Ovary (tissue), 9 donors: ENCODE results near the gene SNX24. TPM values are rescaled to one million over a fixed set of nuclear protein-coding genes. Genes with fewer than 3 reads are reported as not detected.

Experiments used
- DNase-seq, 5 donors: peaks; one replicate each; pipeline ENCODE4 v3.0.0-alpha.2; 2019 to 2020
- H3K27ac ChIP-seq, 2 donors: fragments of 200-600 bp; one replicate each; pipeline versions ENCODE4 v1.5.1 to v1.8.0; 2019 to 2022
- H3K27me3 ChIP-seq: fragments of 200-600 bp; one replicate; pipeline ENCODE4 v1.8.0; 2022
- H3K36me3 ChIP-seq: fragments of 200-600 bp; sonication (generic); one replicate; pipeline ENCODE4 v1.5.1; 2019
- H3K4me1 ChIP-seq: one replicate; pipeline ENCODE4 v1.8.1; 2013; ENCODE audit warnings: mild to moderate bottlenecking, moderate library complexity; ENCODE audit not compliant: insufficient read depth
- H3K4me3 ChIP-seq: fragments of 200-600 bp; sonication (generic); one replicate; pipeline ENCODE4 v1.5.1; 2017
- H3K9me3 ChIP-seq, 2 donors: fragments of 200-600 bp in 1 of 2; sonication (generic) in 1 of 2; one replicate each; pipeline versions ENCODE4 v1.5.1 to v1.8.1; 2013 to 2019; ENCODE audit warnings: mild to moderate bottlenecking in 1 of 2, moderate library complexity in 1 of 2
- EP300 ChIP-seq: sonication (generic); formaldehyde crosslinking; IDR thresholded peaks from one replicate; pipeline ENCODE4 v1.6.1; 2017; ENCODE audit warnings: antibody characterized with exemption
- POLR2A ChIP-seq: fragments of 450-650 bp; IDR thresholded peaks from one replicate; pipeline ENCODE4 v1.6.1; 2017; ENCODE audit warnings: antibody characterized with exemption, mild to moderate bottlenecking, moderate library complexity
- WGBS, 3 donors: extraction: QIAGEN DNeasy Blood & Tissue Kit in 1 of 3; methylation state at CpG; one replicate each; pipeline versions ENCODE4 v1.1.5 to v1.1.7; 2013 to 2017; 5-methylcytosine and 5-hydroxymethylcytosine counted together
- intact Hi-C, 4 donors: fragments of 100-400 bp; cut with DNase I; formaldehyde crosslinking; loops; one replicate each; pipeline versions ENCODE4 v1.11.0 to v1.15.1; 2022 to 2023
- polyA plus RNA-seq, 2 donors: library from polyadenylated mRNA; stranded (reverse); fragments of 200-250 nt in 1 of 2; fragments of 350-450 nt in 1 of 2; fragmentation: Illumina TruSeq in 1 of 2; extraction: RNeasy Lipid Tissue Mini Kit (QIAGEN cat#74804) in 1 of 2; gene quantifications; one replicate each; pipeline ENCODE4 v1.2.3, GENCODE V29; 2013 to 2014
- total RNA-seq, 7 donors: library from RNA; depleted of rRNA in 2 of 7; stranded (reverse); fragments of >200 nt in 2 of 7; fragmentation: NEBNext Ultra II Directional in 3 of 7; extraction: Animal tissue kit (Norgen Biotek cat#: 25700) in 3 of 7; gene quantifications; one replicate each; pipeline versions ENCODE4 v1.1.0 to v1.2.4, GENCODE V29; 2016 to 2023
- TF ChIP-seq, protein P1 (sequence below), 3 donors: fragments of 450-650 bp in 2 of 3; fragments of 200-600 bp in 1 of 3; IDR thresholded peaks; one replicate each; pipeline versions ENCODE4 v1.5.1 to v1.8.0; 2016 to 2022; ENCODE audit warnings: antibody characterized with exemption in 3 of 3, mild to moderate bottlenecking in 1 of 3
- donor health status: DM: no; HTN: no; CAD: no; lungs with moderate emphysema.
- donor health status: DM: no; HTN: no; CAD: no.
- donor health status: Bipolar disorder and iron deficiency.
- donor health status: DM: yes; HTN: yes; CAD: no.
- donor health status: DM: no; HTN: no; CAD: no.
- donor health status: DM: yes; HTN: yes; CAD: no.

The SNX24 gene
- total and polyA plus RNA-seq, 9 donors, result 4.1 to 19.1 (median 9.0) TPM

DNA sequence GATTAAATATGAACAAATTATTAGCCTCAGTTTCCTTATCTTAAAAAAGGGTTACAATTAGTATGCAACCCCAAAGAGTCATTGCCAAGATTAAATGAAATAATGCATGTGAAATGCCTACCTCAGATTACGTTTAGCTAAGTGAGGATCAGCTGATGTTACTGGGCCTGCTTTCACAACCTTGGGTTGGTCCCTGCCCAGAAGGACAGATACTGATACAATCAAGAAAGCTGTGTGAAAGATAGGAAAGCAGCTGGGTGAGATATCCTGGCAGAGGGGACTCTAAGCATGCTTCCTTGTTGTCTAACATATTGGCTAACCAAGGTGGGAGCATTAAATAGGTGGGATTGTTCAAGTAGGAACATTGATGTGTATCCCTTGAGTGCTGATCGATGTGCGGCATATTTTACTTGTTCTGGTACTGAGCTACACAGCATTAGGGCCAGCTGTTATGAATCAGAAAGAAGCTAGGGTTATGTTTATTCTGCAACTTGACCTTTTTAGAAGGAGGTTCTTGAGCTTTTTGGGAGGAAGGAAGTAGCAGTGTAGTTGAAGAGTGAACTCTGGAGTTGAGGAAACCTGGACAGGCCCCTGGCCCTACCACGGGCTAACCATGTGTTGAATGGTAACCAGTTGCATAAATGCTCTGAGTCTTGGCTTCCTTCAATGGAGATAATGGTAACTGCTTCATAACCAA lies 28.9 kb downstream of the SNX24 start:
- 71 to 76% (median 73%) methylated on average over 4 of the region's 4 CpGs for WGBS, 3 donors
- Histone ChIP-seq H3K27ac (no peak overlapping the region), H3K4me1 (peaks cover 5% of the 10 kb centered on the region), H3K4me3 (no peak overlapping the region), H3K9me3 (no peaks in the 10 kb centered on the region), H3K27me3 (no peaks in the 10 kb centered on the region), H3K36me3 (no peaks in the 10 kb centered on the region)
- DNase-seq, result no peak
- TF ChIP-seq, protein P1, sequence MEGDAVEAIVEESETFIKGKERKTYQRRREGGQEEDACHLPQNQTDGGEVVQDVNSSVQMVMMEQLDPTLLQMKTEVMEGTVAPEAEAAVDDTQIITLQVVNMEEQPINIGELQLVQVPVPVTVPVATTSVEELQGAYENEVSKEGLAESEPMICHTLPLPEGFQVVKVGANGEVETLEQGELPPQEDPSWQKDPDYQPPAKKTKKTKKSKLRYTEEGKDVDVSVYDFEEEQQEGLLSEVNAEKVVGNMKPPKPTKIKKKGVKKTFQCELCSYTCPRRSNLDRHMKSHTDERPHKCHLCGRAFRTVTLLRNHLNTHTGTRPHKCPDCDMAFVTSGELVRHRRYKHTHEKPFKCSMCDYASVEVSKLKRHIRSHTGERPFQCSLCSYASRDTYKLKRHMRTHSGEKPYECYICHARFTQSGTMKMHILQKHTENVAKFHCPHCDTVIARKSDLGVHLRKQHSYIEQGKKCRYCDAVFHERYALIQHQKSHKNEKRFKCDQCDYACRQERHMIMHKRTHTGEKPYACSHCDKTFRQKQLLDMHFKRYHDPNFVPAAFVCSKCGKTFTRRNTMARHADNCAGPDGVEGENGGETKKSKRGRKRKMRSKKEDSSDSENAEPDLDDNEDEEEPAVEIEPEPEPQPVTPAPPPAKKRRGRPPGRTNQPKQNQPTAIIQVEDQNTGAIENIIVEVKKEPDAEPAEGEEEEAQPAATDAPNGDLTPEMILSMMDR (IDR thresholded peaks at IDR 0.05), result no peak
- TF ChIP-seq POLR2A (no peak), EP300 (no peak)
- intact Hi-C loops, result no loop called here

DNA sequence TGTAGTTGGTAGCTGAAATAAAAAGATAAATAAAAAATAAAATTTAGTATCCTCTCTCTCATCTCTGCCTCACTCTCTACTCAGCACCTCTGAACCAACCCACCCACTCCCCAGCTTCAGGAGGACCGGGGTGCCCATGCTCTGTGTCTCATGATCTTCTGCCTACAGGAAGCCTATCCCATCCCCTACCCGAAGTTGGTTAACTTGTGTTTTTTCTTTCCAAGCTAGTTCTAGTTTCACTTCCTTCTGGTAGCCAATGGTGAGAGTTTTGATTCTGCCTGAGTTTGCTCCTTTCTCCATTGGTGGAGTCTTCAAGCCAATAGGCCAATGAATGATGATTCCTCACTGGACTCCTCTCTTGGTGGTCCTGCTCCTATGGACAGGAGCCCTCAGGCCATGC lies 32.1 kb downstream of the SNX24 start:
- Histone ChIP-seq H3K27me3 (no peaks in the 10 kb centered on the region), H3K36me3 (no peaks in the 10 kb centered on the region), H3K27ac (no peak overlapping the region), H3K9me3 (no peaks in the 10 kb centered on the region), H3K4me3 (no peak overlapping the region), H3K4me1 (peaks cover 5% of the 10 kb centered on the region)
- TF ChIP-seq POLR2A, result no peak
- TF ChIP-seq, protein P1 (IDR thresholded peaks at IDR 0.05), result no peak
- TF ChIP-seq EP300, result no peak
- 87 to 92% (median 90%) methylated on average over 2 of the region's 2 CpGs for WGBS, 3 donors
- no peak for DNase-seq
- intact Hi-C loops, result no loop called here

DNA sequence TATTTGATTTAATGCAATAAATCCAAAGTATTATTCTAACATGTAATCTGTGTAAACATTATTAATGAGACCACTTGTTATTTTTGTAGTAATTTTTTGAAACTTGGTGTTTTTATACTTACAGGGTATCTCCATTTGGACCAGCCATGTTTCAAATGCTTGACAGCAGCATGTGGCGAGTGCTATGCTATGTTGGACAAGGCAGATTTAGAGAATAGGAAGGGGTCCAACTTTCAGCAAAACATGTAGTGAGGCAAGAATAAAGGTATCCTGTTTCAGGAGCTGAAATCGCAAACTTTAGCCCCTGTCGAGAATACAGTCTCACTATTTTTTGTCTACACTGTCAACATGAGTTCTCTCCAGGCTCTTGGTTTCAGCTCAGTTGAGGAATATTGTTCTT lies 33.7 kb downstream of the SNX24 start:
- no peaks in the 10 kb centered on the region for H3K9me3 ChIP-seq
- intact Hi-C loops, result no loop called here
- no peak overlapping the region for H3K4me3 ChIP-seq
- H3K27me3 ChIP-seq, result no peaks in the 10 kb centered on the region
- no peaks in the 10 kb centered on the region for H3K36me3 ChIP-seq
- TF ChIP-seq EP300 (no peak), POLR2A (no peak)
- TF ChIP-seq, protein P1 (IDR thresholded peaks at IDR 0.05), result no peak
- no peak for DNase-seq
- no peak overlapping the region for H3K27ac ChIP-seq
- WGBS, 3 donors, result 93 to 97% (median 96%) methylated on average over 3 of the region's 3 CpGs
- peaks cover 5% of the 10 kb centered on the region for H3K4me1 ChIP-seq

DNA sequence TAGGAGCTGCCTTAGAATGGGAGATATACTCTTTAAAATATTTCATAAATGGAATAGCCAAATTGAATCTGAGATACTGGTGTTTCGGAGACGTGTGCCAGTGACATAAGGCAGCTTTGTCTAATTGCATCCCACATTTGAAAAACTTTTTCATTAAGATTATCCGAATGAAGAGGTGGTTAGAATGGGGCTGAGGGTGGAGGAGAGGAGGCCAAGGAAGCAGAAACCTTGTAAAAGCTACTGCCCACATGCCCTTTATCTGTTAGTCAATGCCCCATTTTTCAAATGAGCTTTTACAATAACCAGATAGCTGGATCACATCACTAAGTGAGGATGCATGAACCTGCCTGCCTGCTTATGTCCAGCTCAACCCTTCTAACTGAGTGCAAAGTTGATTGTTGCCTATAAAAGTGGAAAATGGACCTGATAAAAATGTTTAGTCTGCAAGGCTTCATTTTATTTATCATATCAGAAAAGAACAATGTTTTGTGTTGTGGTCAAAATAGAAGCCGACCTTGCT lies 34.8 kb downstream of the SNX24 start:
- 56 to 63% (median 61%) methylated on average over 4 of the region's 4 CpGs for WGBS, 3 donors
- DNase-seq, result no peak
- H3K9me3 ChIP-seq, result no peaks in the 10 kb centered on the region
- H3K36me3 ChIP-seq, result no peaks in the 10 kb centered on the region
- intact Hi-C loops, result no loop called here
- H3K27ac ChIP-seq, result no peak overlapping the region
- no peak for TF ChIP-seq EP300
- no peak for TF ChIP-seq POLR2A
- TF ChIP-seq, protein P1 (IDR thresholded peaks at IDR 0.05), result no peak
- H3K4me1 ChIP-seq, result peaks cover 1% of the 10 kb centered on the region
- H3K27me3 ChIP-seq, result no peaks in the 10 kb centered on the region
- no peak overlapping the region for H3K4me3 ChIP-seq
